CD14-positive monocyte (primary cell): ENCODE measurements around the gene CRX. TPM values are rescaled to one million over a fixed set of nuclear protein-coding genes. Genes with fewer than 3 reads are reported as not detected.

Experiments
- DNase-seq, 3 donors: peaks; one replicate each; pipeline ENCODE4 v3.0.0-alpha.2; 2011 to 2022
- H2AFZ ChIP-seq: 2 replicates; pipeline ENCODE4 v1.6.0; 2012; ENCODE audit warnings: mild to moderate bottlenecking, low read depth, low read length, inconsistent platforms; ENCODE audit not compliant: insufficient read depth, poor library complexity, severe bottlenecking
- H3K27ac ChIP-seq, 2 donors: 1 replicate in 1 of 2; 2 replicates in 1 of 2; pipeline ENCODE4 v1.5.1; 2012 to 2013; ENCODE audit warnings: low read length in 2 of 2, control low read depth in 1 of 2, inconsistent platforms in 1 of 2, low read depth in 1 of 2, mild to moderate bottlenecking in 1 of 2
- H3K27me3 ChIP-seq, 2 donors: one replicate each; pipeline versions ENCODE4 v1.6.0 to v1.6.1; 2011 to 2013; ENCODE audit warnings: low read length in 2 of 2; ENCODE audit not compliant: control insufficient read depth in 2 of 2, insufficient read depth in 2 of 2
- H3K36me3 ChIP-seq, 2 donors: replicated peaks in 1 of 2; 1 replicate in 1 of 2; 2 replicates in 1 of 2; pipeline versions ENCODE4 v1.5.1 to v1.6.1; 2012 to 2013; ENCODE audit warnings: low read length in 2 of 2, control low read depth in 1 of 2, inconsistent platforms in 1 of 2, mild to moderate bottlenecking in 1 of 2; ENCODE audit not compliant: insufficient read depth in 2 of 2, control insufficient read depth in 1 of 2
- H3K4me1 ChIP-seq, 2 donors: 1 replicate in 1 of 2; 2 replicates in 1 of 2; pipeline versions ENCODE4 v1.5.1 to v1.6.1; 2012 to 2013; ENCODE audit warnings: low read length in 2 of 2, control low read depth in 1 of 2, inconsistent platforms in 1 of 2, mild to moderate bottlenecking in 1 of 2, moderate library complexity in 1 of 2; ENCODE audit not compliant: insufficient read depth in 2 of 2, control insufficient read depth in 1 of 2
- H3K4me2 ChIP-seq: replicated peaks from 2 replicates; pipeline ENCODE3; 2012; ENCODE audit warnings: low read length, moderate library complexity, mild to moderate bottlenecking; ENCODE audit not compliant: poor library complexity, severe bottlenecking; ENCODE audit errors: extremely low read depth
- H3K4me3 ChIP-seq, 3 experiments: fragments of 200-600 bp in 1 of 3; sonication (generic) in 1 of 3; replicated peaks in 1 of 3; 1 replicate in 2 of 3; 2 replicates in 1 of 3; pipeline ENCODE4 v1.5.1; 2011 to 2013; ENCODE audit warnings: low read length in 3 of 3, mild to moderate bottlenecking in 3 of 3, control low read depth in 2 of 3, low read depth in 2 of 3, inconsistent platforms in 1 of 3, moderate library complexity in 1 of 3
- H3K79me2 ChIP-seq: 2 replicates; pipeline ENCODE4 v1.6.0; 2012; ENCODE audit warnings: mild to moderate bottlenecking, control low read depth, inconsistent platforms, low read length, moderate library complexity; ENCODE audit not compliant: insufficient read depth
- H3K9ac ChIP-seq: 2 replicates; pipeline ENCODE4 v1.6.0; 2017; ENCODE audit warnings: low read length, mild to moderate bottlenecking; ENCODE audit not compliant: insufficient read depth, poor library complexity, severe bottlenecking
- H3K9me3 ChIP-seq, 2 donors: replicated peaks in 1 of 2; 1 replicate in 1 of 2; 2 replicates in 1 of 2; pipeline versions ENCODE4 v1.5.1 to v1.6.1; 2012 to 2013; ENCODE audit warnings: low read length in 2 of 2, control low read depth in 1 of 2; ENCODE audit not compliant: control insufficient read depth in 1 of 2, insufficient read depth in 1 of 2
- H4K20me1 ChIP-seq: 2 replicates; pipeline ENCODE4 v1.6.0; 2012; ENCODE audit warnings: mild to moderate bottlenecking, low read length, control low read depth, moderate library complexity; ENCODE audit not compliant: insufficient read depth
- H3K27ac Mint-ChIP-seq, 7 donors: one replicate each; pipeline ENCODE4 v1.8.0; 2020; ENCODE audit warnings: mild to moderate bottlenecking in 7 of 7, mixed read lengths in 7 of 7, moderate library complexity in 6 of 7, inconsistent platforms in 2 of 7
- H3K27me3 Mint-ChIP-seq, 3 donors: one replicate each; pipeline ENCODE4 v1.8.0; 2021 to 2022; ENCODE audit warnings: low read depth in 3 of 3, mild to moderate bottlenecking in 3 of 3, mixed read lengths in 3 of 3, moderate library complexity in 3 of 3, inconsistent platforms in 1 of 3
- H3K36me3 Mint-ChIP-seq, 2 donors: one replicate each; pipeline ENCODE4 v1.8.0; 2020; ENCODE audit warnings: mixed read lengths in 2 of 2, inconsistent platforms in 1 of 2, mild to moderate bottlenecking in 1 of 2
- H3K4me1 Mint-ChIP-seq: one replicate; pipeline ENCODE4 v1.8.0; 2020; ENCODE audit warnings: mild to moderate bottlenecking, mixed read lengths
- H3K4me3 Mint-ChIP-seq, 2 donors: one replicate each; pipeline ENCODE4 v1.8.0; 2020; ENCODE audit warnings: mild to moderate bottlenecking in 2 of 2, mixed read lengths in 2 of 2, moderate library complexity in 1 of 2
- H3K9me3 Mint-ChIP-seq, 7 donors: one replicate each; pipeline ENCODE4 v1.8.0; 2020 to 2022; ENCODE audit warnings: mixed read lengths in 7 of 7, mild to moderate bottlenecking in 6 of 7, moderate library complexity in 6 of 7, inconsistent platforms in 2 of 7
- WGBS: methylation state at CpG from one replicate; pipeline ENCODE4 v1.1.5; 2013; ENCODE audit warnings: missing lambda C conversion rate; ENCODE audit not compliant: insufficient coverage; 5-methylcytosine and 5-hydroxymethylcytosine counted together
- intact Hi-C, 2 donors: fragments of 100-400 bp; cut with micrococcal nuclease; formaldehyde crosslinking; loops; one replicate each; pipeline versions ENCODE4 v1.15.0 to v1.15.1; 2023
- polyA plus RNA-seq, 3 donors: library from polyadenylated mRNA; depleted of rRNA in 1 of 3; unstranded in 2 of 3; stranded (reverse) in 1 of 3; fragments of 300-500 nt in 2 of 3; fragments of >200 nt in 1 of 3; fragmentation: Illumina TruSeq in 2 of 3; gene quantifications; 1 replicate in 2 of 3; 2 replicates in 1 of 3; pipeline ENCODE4 v1.2.3, GENCODE V29; 2012 to 2021
- TF ChIP-seq, protein P1 (sequence below): fragments of 200-600 bp; IDR thresholded peaks from one replicate; pipeline ENCODE4 v1.8.0; 2022; ENCODE audit warnings: antibody characterized with exemption, mild to moderate bottlenecking

CRX gene
- polyA plus RNA-seq, 3 donors = not detected

DNA sequence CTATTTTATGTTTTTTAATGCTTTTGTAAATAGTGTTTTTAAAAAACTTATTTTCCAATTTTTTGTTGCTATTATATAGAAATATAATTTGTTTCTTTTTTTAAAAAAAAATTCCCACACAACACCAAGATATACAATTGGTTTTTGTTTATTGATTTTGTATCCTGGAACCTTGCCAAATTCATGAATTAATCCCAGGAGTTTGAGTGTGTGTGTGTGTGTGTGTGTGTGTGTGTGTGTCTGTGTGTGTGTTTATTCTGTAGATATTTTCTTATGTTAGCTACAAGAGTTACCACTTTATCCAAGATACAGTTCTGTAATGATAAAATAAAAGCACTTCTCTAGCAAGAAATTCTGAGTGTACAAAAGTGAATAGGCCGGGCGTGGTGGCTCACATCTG lies 25.0 kb upstream of the CRX start:
- no peak overlapping the region for H3K4me3 ChIP-seq
- peaks cover 0 to 9% of the 10 kb centered on the region in 2 donors for H3K9me3 ChIP-seq
- Mint-ChIP-seq H3K4me3 (no peak overlapping the region), H3K4me1 (no peaks in the 10 kb centered on the region), H3K27me3 (peaks cover 7 to 11% (median 10%) of the 10 kb centered on the region in 3 donors), H3K27ac (no peak overlapping the region), H3K9me3 (peaks cover 2 to 19% (median 12%) of the 10 kb centered on the region in 7 donors), H3K36me3 (no peaks in the 10 kb centered on the region)
- no peak overlapping the region for H3K27ac ChIP-seq
- intact Hi-C loops = no loop called here
- no peak overlapping the region for H2AFZ ChIP-seq
- no peak for DNase-seq
- H3K27me3 ChIP-seq = no peaks in the 10 kb centered on the region
- no peak overlapping the region for H3K4me2 ChIP-seq
- no peaks in the 10 kb centered on the region for H3K36me3 ChIP-seq
- no peak overlapping the region for H3K9ac ChIP-seq
- no CpG with 5 or more reads among the region's 2 CpGs for WGBS
- no peaks in the 10 kb centered on the region for H4K20me1 ChIP-seq
- no peaks in the 10 kb centered on the region for H3K79me2 ChIP-seq
- H3K4me1 ChIP-seq = no peaks in the 10 kb centered on the region
- TF ChIP-seq, protein P1, sequence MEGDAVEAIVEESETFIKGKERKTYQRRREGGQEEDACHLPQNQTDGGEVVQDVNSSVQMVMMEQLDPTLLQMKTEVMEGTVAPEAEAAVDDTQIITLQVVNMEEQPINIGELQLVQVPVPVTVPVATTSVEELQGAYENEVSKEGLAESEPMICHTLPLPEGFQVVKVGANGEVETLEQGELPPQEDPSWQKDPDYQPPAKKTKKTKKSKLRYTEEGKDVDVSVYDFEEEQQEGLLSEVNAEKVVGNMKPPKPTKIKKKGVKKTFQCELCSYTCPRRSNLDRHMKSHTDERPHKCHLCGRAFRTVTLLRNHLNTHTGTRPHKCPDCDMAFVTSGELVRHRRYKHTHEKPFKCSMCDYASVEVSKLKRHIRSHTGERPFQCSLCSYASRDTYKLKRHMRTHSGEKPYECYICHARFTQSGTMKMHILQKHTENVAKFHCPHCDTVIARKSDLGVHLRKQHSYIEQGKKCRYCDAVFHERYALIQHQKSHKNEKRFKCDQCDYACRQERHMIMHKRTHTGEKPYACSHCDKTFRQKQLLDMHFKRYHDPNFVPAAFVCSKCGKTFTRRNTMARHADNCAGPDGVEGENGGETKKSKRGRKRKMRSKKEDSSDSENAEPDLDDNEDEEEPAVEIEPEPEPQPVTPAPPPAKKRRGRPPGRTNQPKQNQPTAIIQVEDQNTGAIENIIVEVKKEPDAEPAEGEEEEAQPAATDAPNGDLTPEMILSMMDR = no peak

DNA sequence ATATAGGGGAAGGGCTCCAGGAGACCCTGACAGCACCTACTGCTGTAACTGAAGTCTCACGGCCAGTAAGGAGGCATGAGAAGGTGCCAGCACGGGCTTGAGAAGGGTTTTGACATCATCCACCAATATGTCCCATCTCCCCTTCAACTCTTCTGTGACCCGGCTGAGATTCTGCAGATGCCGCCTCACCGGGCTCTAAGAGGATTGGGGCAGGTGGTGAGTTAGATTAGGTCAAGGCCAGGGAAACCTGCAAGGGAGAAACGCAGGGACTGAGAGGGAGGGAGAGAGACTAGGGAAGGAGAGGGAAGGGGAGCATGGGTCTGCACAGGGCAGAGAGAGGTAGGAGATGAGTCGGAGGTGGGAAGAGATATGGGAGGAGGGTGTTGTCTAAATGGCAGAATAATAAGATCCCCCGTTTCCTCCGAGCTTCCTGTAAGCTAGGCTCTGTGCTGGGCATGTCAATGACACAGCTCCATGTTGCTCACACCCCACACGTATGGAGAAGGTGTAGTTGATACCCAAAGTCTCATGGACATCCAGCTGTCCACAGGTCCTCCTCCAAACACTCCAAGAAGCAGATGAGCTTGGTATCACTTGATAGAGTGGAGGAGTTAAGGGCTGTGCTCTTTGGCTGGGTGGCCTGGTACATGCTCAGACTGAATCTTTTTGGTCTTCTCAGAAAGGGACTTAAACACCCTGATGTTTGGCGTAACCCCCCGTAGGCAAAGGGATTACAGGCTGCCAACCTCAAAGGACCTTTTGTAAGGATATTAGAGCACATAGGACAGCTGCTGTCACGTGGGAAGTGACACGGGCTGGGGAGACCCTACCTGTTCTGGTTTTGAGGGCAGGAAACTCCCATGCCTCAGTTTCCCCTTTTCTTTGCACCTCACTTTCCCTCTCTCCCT lies 23.5 kb upstream of the CRX start:
- Histone ChIP-seq H3K79me2 (no peaks in the 10 kb centered on the region), H3K4me2 (no peak overlapping the region), H3K27me3 (no peaks in the 10 kb centered on the region), H3K4me1 (no peaks in the 10 kb centered on the region), H3K27ac (no peak overlapping the region), H2AFZ (no peak overlapping the region), H4K20me1 (no peaks in the 10 kb centered on the region), H3K36me3 (no peaks in the 10 kb centered on the region), H3K4me3 (no peak overlapping the region), H3K9ac (no peak overlapping the region), H3K9me3 (peaks cover 0 to 15% of the 10 kb centered on the region in 2 donors)
- peaks cover 6 to 11% (median 9%) of the 10 kb centered on the region in 3 donors for H3K27me3 Mint-ChIP-seq
- TF ChIP-seq, protein P1 = no peak
- intact Hi-C loops = no loop called here
- H3K9me3 Mint-ChIP-seq = peaks cover 3 to 16% (median 9%) of the 10 kb centered on the region in 7 donors
- H3K4me3 Mint-ChIP-seq = peak overlapping the region in 1 of 2 donors; percentile 2
- 63% methylated on average over 5 of the region's 14 CpGs for WGBS
- H3K36me3 Mint-ChIP-seq = no peaks in the 10 kb centered on the region
- no peak overlapping the region for H3K27ac Mint-ChIP-seq
- no peak for DNase-seq
- H3K4me1 Mint-ChIP-seq = no peaks in the 10 kb centered on the region
